C4-2B (cell line): ENCODE results near the gene CDKN2B-AS1.

ENCODE experiments used
- ZFX ChIP-seq: fragments of 450-650 bp; IDR thresholded peaks from 2 replicates; pipeline ENCODE4 v1.6.1; 2017
- TF ChIP-seq, protein P1 (sequence below): fragments of 450-650 bp; conservative IDR thresholded peaks from 2 replicates; pipeline ENCODE4 v1.5.1; 2017; ENCODE audit warnings: mild to moderate bottlenecking

- TF ChIP-seq, protein P1, sequence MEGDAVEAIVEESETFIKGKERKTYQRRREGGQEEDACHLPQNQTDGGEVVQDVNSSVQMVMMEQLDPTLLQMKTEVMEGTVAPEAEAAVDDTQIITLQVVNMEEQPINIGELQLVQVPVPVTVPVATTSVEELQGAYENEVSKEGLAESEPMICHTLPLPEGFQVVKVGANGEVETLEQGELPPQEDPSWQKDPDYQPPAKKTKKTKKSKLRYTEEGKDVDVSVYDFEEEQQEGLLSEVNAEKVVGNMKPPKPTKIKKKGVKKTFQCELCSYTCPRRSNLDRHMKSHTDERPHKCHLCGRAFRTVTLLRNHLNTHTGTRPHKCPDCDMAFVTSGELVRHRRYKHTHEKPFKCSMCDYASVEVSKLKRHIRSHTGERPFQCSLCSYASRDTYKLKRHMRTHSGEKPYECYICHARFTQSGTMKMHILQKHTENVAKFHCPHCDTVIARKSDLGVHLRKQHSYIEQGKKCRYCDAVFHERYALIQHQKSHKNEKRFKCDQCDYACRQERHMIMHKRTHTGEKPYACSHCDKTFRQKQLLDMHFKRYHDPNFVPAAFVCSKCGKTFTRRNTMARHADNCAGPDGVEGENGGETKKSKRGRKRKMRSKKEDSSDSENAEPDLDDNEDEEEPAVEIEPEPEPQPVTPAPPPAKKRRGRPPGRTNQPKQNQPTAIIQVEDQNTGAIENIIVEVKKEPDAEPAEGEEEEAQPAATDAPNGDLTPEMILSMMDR = no peak
- TF ChIP-seq ZFX = no peak
These were observed 139.8 kb downstream of the CDKN2B-AS1 start for GRCh38 chr9:22134390-22134789.
